SK-MEL-5 (cell line): ENCODE data around the gene ARVCF. TPM values are rescaled to one million over a fixed set of nuclear protein-coding genes. Genes with fewer than 3 reads are reported as not detected.

Source experiments
- DNase-seq: peaks from one replicate; pipeline ENCODE4 v3.0.0-alpha.2; 2016; ENCODE audit warnings: low read depth, low spot score
- in situ Hi-C: cut with HindIII; loops from 2 replicates; pipeline ENCODE4 v1.10.0; 2016; ENCODE audit warnings: low sequenced_read_pairs, high pct_unique_total_duplicates, low pct_unique_long_range_greater_than_20kb
- total RNA-seq: library from RNA; depleted of rRNA; stranded (reverse); fragments of >200 nt; shearing (Covaris generic); gene quantifications from 2 replicates; pipeline ENCODE4 v1.2.3, GENCODE V29; 2014

Gene ARVCF
- total RNA-seq, 1 experiment from 2014 or later, result 5.4 TPM

DNA sequence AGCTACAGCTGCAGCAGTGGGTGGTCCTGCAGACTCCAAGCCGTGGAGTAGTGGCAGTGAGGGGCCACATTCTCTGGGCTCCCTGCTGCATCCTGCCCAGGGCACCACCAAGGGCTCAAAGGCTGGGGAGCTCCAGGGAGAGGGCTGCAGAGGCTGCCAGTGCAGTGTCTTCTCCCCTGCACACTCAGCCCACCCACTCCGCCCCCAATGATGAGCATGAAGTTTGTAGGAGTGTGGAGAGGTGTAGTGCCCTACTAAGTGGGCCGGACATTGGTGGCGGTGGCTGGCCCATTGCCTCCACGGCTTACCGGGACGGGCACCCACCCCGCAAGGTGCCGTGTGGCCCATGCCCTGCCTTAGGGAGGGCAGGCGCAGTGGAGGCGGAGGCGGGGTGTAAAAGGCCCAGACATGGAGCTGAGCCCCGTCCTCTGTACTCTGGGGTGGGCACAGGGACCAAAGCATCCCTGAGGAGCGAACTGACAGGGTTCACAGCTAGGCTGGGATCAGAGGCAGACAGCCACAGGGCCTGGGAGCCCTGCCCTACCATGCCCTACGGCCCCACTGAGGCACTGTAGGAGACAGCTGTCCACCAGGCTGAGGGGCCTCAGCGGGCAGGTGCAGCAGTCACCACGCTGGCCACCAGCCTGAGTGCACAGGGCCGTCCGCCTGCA, 18.9 kb downstream of the ARVCF start:
- in situ Hi-C loops, result no loop called here
- no peak for DNase-seq

DNA sequence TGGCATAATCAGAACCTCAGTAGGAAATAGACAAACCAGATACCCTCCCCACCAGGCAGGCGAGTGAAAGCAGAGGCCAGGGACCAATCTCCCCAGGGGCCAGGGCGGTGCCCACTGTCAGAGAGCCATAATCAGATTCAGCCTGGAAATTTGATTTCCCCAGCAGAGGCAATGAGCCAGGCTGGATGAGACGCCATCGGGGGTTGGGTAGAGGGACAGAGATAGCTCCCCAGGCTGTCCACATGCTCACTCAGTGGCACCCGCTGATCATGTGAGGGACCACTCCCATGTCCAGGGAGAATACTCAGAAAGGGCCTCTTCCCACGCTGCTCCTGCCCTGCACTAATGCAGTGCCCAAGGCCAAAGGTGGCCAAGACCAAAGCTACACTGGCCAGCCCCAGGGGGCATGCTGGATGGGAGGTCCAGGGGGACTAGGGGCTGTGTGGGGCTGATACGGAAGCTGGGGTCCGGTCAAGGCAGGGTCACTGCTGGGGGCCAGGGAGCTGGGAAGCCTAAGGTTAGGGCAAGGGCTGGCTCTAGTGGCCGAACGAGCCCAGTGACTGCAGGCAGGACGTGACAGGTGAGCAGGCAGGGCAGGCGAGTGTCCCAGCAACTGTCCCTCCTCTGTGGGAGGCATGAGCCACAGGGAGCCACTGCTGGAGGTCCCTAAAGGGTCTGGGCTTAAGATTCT, 19.8 kb downstream of the ARVCF start:
- in situ Hi-C loops, result no loop called here
- no peak for DNase-seq

DNA sequence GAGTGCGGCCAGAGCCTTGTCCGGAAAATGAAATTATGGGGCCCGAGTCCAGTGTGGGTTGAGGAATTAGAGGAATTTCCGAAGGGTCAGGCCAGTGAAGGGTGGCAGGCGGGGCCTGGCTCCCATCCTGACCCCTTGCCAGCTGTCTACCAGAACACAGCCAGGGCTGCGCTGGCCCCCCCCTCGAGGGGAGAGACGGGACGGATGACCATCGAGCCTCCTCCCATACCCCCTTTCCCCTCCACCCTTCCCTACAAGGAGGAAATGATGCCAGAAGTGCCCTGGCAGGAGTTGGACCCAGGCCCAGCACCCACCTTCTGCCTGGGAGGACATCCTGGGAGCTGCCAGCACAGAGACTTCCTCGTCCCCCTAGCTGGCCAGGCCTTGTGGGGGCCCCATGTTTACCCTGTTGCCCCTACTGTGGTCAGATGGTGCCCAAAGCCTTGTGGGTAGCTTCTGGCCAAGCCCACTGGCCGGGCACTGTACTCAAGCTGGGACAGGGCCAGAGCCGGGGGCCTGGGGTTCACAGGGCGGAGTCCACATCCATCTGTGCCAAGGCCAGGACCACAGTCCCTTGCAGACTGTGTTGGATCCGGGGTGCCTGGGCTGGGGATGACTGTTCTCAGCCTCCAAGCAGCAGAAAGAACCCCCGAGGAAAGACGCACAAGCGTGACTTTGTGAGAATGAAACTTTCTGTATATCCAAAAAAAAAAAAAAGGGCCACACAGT, 20.8 kb downstream of the ARVCF start:
- in situ Hi-C loops, result no loop called here
- no peak for DNase-seq

DNA sequence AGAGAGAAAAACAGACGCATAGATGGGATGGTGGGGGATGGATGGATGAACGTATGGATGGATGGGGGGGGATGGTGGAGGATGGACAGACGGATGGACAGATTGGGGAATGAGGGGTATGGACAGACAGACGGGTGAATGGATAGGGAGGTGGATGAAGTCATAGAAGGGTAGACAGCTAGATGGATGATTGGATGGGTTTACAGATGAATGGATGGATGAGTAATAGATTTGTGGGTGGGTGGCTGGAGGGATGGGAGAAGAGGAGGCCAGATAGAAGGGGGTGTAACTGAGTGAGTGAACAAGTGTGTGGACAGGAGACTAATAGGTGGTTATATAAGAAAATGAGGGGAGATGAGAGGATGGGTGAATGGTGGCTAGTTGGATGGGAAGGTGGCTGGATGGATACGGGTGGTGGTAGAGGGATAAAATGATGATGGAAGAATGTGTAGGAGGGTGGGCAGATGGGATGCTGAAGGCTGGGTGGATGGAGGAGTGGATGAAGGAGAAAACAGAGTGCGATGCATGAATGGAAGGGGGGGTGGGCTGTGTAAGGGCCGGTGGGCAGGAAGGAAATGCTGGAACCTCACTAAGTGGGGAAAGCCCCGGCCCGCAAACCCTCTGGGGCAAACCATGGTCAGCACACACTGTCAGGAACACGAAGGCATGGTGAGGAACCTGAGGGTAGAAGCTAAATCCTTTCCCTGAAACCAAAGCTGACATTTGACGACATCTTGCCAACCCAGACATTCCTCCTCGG, 21.6 kb downstream of the ARVCF start:
- DNase-seq, result no peak
- in situ Hi-C loops, result no loop called here

DNA sequence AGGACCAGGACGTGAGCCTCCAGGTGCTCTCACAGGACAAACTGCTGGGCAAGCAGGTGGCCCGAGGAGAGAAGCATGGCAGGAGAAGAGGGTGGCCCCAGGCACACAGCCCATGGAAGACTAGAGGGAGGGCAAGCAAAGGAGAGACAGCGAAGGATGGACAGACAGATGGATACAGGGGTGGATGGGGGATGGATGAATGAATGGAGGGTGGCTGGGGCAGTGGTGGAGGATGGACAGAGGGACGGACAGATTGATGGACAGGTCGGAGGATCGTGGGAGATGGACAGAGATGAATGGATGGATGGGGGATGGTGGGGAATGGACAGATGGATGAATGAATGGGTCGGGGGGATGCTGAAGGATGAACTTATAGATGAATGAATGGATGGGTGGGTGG, 22.7 kb downstream of the ARVCF start:
- in situ Hi-C loops, result no loop called here
- DNase-seq, result no peak

DNA sequence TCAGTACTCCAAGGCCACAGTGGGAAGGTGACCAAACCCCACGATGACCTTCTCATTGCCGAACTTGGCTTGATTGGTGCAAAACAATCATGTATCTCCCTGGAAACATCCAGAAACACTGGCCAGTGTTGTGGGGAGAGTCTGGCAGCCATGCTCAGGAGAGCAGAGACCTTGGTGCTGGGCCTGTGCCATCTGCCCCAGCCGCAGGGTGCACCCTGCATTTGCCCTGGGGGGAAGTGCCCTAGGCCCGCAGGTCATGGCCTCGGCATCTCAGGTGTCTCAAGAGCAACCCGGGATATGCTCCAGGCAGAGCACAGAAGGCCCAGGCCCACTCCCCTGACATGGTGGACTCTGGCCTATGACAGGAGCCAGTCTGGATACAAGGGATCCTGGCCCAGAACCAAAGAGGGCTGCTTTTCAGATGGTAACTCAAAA, 23.7 kb downstream of the ARVCF start:
- no peak for DNase-seq
- in situ Hi-C loops, result no loop called here

DNA sequence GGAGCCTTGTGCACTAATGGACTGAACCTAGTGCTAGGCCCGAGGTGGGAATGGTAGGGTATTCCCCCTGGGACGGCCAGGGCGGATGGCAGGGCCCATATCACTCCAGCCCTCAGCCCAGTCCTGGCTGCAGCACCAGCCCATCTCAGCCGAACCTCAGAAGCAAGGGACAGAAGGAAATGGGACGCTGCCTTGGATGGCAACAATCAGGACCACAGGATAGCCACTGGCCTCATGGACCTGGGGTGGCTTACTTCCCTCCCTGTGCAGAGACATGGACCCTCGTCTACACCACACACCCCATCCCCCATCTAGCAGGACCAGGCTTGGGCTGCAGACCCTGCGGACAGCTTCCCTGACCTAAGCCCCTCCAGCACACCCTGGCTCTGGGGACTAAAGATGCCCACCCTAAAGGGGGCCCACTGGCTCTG, 24.1 kb downstream of the ARVCF start:
- in situ Hi-C loops, result no loop called here
- no peak for DNase-seq

DNA sequence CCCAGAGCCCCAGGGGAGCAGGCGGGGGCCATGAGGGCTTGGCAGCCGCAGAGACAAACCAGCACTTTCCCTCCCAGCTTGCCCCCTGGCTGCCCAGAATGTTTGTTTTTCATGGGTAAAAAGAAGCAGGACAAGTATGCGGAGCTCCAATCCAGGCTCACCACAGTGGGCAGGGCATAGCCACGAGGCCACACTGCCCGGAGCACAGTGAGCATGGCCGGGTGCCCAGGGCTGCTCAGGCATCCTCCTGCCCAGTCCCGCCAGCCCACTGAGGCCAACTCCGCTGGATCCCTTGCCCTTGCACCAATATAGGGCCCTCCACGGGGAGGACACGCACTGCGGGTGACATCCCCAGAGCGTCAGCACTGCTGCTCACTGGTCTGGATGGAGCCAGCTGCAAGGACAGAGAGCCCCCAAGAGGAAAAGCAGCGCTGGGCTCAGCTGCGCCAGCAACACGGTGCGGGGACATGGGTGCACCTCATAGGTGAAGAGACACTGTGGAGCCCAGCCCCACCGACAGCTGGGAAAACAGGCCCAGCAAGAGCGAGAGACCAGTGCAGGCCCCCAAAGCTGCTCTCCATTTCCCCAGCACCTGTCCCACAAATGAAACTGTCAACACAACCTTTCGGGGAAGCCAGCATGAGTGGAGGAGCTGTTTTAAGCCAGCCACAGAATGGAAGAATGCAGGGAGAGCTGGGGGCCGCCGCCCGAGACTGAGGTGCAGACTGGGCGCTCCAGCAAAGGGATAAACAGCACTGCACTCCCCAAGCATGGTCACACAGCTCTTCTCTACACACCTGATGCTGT, 24.8 kb downstream of the ARVCF start:
- no peak for DNase-seq
- in situ Hi-C loops, result no loop called here

DNA sequence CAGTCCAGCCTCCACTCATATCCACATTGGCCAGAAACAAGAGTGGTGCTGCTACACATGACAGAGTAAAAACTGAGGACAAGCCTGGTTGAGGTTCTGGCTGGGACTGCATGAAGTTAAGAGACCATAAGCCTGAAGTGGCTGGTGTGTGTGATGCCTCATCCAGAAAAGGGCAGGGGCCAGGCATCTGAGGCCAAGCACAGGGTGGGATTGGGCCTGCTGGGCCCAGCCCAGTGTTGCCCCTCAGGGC, 25.3 kb downstream of the ARVCF start:
- in situ Hi-C loops, result no loop called here
- DNase-seq, result no peak

DNA sequence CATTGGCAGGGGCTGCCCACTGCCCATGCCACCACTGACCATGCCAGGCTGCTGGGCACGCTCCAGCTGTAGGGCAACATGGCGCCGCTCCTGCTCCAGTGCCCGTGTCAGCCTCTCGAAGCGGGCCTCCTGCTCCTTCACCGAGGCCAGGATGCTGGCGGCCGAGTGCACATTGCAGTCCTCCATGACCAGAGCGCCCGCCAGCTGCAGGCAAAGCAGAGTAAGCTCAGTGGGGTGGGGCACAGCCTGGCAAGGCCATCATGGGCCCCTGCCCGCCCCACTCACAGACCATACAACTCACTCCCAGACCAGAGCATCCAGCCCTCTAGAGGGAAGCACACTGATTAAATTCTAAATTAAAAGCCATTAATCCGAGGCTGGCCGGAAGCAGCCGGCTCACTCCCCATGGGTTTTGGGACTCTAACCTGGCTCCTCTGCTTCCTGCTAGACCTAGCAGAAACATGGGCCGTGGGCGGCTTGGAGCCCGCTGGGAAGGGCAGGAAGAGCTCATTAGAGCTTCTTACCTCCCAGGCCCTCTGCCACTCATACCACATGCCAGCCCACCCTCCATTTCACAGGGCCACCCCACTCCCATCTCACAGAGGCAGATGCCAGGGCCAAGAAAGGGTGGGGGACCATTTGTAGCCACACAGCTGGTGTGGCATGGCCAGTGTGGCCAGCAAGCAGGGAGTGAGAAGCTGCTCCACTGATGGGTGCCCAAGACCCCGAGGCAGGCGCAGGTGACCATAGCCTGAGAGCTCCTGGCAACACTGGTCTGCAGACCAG, 25.8 kb downstream of the ARVCF start:
- in situ Hi-C loops, result no loop called here
- no peak for DNase-seq

DNA sequence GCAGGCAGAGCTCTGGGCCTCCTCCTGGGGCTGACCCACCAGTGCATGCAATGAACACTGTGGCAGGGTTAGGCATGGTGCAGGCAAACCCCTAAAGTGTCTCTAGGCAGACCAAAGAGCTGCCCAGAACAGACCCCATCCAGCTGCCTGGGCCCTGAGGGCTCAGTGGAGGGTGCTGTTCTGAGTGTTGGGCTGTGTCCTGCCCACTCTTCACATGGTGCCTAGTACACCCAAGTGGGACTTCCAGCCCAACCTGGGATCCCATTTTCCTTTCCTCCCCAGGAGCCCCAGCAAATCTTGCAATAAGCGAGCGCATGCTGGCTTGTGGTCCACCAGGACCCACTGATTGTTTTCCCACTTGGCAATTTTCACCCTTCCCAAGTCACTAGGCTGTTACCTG, 26.4 kb downstream of the ARVCF start:
- DNase-seq, result no peak
- in situ Hi-C loops, result no loop called here

DNA sequence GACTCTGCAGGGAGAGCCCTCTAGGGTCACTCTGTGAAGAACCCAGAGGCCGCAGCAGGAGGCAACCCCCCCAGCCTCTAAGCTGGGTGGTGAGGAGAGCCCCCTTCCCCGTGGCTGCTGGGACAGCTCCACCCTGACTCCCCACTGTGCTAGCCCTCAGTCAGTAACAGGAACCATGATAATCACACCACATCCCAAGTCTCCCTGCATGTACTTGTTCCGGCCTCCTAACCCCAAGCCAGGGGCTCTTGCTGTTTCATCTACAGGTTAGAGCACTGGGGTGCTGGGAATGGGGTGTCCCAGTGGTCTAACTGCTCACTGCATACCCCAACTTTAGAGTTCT, 26.9 kb downstream of the ARVCF start:
- in situ Hi-C loops, result no loop called here
- DNase-seq, result no peak

DNA sequence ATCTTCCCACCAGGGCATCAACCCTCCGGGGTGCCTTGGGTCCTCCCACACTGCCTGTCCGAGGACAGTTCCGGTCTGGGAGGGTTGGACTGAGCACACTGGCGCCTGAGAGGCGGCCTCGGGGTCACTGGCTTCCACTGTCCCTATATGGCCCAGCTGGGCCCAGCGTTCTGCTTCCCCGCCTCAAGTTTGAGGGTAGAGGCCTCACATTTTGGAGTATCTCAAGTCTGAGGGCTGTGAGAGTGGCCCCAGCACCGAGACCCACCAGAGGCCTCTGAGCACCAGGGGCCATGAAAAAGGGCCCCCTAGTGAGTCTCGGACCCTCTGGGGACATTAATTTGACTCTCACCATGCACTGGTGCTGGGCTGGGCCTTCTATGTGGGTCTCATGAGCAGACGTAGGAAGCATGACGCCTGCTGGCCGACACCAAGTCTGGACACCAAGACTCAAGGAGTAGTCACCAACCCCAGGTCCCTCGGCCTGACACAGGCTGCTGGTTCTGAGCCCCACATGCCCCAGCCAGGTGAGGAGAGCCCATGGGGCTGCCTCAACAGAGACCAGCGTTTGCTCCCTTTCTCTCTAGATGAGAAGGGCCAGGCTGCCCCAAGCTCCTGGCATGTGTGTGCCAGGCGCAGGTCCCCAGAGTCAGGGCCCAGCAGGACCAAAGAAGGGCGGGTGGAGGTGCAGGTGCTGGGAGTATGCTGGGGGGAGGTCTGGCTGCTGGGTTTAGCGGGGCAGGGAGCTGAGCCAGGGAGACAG, 27.5 kb downstream of the ARVCF start:
- in situ Hi-C loops, result no loop called here
- DNase-seq, result no peak

DNA sequence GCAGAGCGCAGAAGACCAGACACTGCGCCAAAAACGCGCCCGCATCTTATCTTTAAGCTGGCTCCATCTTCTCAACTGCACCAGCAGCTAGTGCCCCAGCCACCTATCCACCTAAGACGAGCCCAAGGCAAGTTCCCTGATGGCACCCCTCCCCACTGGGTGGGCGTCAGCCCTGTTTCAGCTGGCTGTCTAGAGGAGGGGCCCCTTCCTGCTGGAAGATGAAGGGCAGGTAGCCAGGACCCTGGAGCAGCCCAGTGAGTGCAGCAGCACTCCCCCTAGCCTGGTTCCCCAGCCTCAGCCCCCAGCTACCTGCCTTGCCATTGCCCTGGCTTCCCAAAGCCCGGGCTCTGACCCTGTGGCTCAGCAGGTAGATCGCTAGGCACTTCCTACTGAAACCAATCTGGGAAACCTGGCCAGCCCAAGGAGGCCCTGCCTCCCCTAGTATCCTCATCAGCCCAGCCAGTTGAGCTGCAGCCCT, 28.3 kb downstream of the ARVCF start:
- DNase-seq, result no peak
- in situ Hi-C loops, result no loop called here

DNA sequence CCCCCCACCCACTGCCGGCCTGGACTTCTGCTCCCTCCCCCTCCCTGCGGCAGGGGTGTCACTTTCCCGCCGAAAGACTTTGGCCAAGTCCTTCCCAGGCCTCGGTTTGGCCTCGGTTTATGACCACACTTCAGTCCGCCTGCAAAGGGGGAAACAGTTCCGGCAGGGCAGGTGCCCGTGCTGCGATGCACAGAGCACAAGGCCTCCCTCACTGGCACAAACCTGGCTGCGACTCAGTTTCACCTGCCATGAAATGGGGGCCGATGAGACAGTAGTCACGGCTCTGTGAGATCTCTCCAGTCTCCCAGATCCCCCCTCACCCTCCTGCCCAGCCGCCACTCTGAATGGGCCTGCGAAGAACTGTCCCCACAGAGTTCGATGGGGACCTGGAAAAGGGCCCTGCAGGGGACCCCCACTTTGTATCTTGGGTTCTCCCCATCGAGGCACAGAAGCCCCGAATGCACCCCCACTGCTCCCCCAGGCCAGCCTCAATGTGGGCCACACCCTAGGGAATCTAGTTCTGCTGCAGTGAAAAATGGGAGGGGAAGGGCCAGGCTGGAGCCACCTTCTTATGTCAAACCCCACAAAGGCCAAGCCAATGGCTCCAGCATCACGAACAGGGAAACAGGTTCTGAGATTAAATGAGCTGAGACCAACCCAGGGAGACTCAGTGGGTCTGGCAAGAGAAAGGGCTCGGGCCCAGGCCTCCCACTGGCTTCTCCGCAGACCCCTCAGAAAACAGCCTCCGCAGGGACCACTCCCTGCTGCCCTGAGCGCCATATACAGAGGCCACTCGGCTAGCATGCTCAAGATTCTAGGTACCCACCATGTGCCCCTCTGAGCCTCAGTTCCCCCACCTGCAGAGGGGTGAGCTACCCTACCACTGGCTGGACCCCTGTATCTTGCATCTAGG, 29.0 kb downstream of the ARVCF start:
- DNase-seq, result no peak
- in situ Hi-C loops, result no loop called here
